Body of pancreas (tissue), 4 donors: ENCODE data around the gene CST6.

Experiments used
- POLR2A ChIP-seq, 3 donors: fragments of 450-650 bp; IDR thresholded peaks; one replicate each; pipeline ENCODE4 v1.6.1; 2016; ENCODE audit warnings: antibody characterized with exemption in 3 of 3, mild to moderate bottlenecking in 2 of 3
- TF ChIP-seq, protein P1 (sequence below), 7 experiments: fragments of 450-650 bp in 4 of 7; fragments of 200-600 bp in 3 of 7; sonication (generic) in 3 of 7; IDR thresholded peaks; one replicate each; pipeline ENCODE4 v1.5.1; 2016 to 2019; ENCODE audit warnings: antibody characterized with exemption in 7 of 7

DNA sequence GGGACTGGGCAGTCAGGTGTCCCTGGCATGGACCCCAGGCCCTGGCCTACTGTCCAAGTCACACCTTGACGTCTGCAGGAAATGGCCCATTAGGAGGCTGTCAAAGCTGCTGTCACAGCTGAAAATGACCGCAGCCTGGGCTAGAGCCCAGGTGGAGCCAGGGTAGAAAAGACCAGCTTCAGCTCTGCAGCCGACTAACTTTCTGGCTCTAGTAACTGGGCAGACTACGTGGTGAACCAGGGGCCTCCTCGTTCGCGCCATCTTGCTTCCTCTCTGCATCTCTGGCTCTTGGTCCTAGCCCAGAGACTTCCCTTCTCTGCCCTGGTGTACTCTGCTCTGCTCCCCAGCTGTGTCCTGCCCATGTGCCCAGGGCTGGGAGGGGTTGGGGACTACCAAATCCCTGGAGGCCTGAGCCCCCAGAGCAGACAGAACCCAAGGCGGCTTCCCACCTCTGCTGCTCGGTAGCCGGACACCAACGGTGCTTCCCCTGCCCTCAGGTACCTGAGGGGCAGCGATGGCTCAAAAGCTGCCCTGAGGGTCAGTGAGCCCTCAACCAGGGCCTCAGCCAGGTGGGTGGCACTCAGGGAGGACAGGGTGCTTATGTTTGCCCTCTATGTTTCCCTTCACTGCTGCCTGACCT lies 30.6 kb upstream of the CST6 start:
- TF ChIP-seq, protein P1, sequence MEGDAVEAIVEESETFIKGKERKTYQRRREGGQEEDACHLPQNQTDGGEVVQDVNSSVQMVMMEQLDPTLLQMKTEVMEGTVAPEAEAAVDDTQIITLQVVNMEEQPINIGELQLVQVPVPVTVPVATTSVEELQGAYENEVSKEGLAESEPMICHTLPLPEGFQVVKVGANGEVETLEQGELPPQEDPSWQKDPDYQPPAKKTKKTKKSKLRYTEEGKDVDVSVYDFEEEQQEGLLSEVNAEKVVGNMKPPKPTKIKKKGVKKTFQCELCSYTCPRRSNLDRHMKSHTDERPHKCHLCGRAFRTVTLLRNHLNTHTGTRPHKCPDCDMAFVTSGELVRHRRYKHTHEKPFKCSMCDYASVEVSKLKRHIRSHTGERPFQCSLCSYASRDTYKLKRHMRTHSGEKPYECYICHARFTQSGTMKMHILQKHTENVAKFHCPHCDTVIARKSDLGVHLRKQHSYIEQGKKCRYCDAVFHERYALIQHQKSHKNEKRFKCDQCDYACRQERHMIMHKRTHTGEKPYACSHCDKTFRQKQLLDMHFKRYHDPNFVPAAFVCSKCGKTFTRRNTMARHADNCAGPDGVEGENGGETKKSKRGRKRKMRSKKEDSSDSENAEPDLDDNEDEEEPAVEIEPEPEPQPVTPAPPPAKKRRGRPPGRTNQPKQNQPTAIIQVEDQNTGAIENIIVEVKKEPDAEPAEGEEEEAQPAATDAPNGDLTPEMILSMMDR (IDR thresholded peaks at IDR 0.05), result no peak
- no peak for TF ChIP-seq POLR2A (IDR thresholded peaks at IDR 0.05)
